ENCODE data around the gene CDK19.

- no peak for TF ChIP-seq CTCF (IDR thresholded peaks at IDR 0.05; ENCODE audit: low read length)
- no peak for TF ChIP-seq EZH2phosphoT487 (IDR thresholded peaks at IDR 0.05; ENCODE audit: low read length)
Observed at GRCh38 chr6:110609101-110609500, 206.2 kb downstream of the CDK19 start.

Data from MM.1S (cell line).